HG03039 (cell line): ENCODE measurements around the gene CD69.

ENCODE experiments used
- ATAC-seq: cut with Tn5 transposase; IDR thresholded peaks from one replicate; pipeline ENCODE4 v1.9.1; 2021; ENCODE audit warnings: mild to moderate bottlenecking, moderate library complexity; ENCODE audit not compliant: unreplicated experiment

Gene CD69

GRCh38 chr12:9760699-9761418, at the start of gene CD69:
TSS of gene CD69 (minus strand) at chr12:9760901. CDS start at chr12:9760820, 81 bp downstream.
- ATAC-seq = peak; percentile 35

DNA sequence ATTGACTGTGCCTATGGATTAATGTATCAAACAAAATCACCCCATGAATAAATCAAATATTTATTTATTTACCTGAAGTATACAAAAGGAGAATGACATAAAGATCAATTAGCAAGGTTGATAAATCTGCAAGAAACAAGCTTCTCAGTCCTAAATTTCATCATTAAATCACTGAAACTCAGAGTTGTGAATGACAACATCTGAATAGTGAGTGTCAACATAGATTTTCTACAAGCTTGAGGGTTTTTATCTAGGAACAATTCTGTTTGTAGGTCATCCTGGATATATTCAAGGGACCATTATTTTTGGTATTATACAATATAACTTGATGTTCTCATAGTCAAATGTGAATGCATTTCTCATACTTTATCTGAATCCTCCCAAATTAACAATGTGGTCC, 49.2 kb upstream of the CD69 start:
- no peak for ATAC-seq

GRCh38 chr12:9809338-9809737, 48.6 kb upstream of the CD69 start:
- no peak for ATAC-seq

- no peak for ATAC-seq
Observed at GRCh38 chr12:9808504-9808903, 47.8 kb upstream of the CD69 start.

DNA sequence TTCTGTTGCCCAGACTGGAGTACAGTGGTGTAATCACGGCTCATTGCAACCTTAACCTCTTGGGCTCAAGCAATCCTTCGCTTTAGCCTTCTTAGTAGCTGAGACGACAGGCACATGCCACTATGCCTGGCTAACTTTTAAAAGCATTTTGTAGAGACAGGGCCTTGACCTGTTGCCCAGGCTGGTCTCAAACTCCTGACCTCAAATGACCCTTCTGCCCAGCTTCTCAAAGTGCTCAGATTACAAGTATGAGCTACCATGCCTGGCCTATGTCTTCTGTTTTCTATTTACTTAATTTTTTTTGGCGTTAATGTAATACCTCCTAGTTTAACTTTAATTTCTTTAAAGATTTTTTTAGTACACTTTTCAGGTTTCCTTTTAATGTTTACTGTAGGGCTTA, 46.0 kb upstream of the CD69 start:
- ATAC-seq = no peak

GRCh38 chr12:9805883-9806282, 45.2 kb upstream of the CD69 start:
- no peak for ATAC-seq

DNA sequence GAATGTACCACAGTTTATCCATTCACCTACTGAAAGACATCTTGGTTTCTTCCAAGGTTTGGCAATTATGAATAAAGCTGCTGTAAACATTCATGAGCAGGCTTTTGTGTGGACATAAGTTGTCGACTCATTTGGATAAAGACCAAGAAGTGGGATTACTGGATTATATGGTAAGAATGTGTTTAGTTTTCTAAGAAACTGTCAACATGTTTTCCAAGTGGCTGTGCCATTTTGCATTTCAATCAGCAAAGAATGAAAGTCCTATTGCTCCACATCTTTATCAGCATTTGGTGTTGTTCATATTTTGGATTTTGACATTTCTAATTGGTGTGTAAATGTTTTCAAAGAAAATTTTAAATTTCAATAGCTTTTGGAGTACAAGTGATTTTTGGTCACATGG, 39.3 kb upstream of the CD69 start:
- ATAC-seq = no peak

DNA sequence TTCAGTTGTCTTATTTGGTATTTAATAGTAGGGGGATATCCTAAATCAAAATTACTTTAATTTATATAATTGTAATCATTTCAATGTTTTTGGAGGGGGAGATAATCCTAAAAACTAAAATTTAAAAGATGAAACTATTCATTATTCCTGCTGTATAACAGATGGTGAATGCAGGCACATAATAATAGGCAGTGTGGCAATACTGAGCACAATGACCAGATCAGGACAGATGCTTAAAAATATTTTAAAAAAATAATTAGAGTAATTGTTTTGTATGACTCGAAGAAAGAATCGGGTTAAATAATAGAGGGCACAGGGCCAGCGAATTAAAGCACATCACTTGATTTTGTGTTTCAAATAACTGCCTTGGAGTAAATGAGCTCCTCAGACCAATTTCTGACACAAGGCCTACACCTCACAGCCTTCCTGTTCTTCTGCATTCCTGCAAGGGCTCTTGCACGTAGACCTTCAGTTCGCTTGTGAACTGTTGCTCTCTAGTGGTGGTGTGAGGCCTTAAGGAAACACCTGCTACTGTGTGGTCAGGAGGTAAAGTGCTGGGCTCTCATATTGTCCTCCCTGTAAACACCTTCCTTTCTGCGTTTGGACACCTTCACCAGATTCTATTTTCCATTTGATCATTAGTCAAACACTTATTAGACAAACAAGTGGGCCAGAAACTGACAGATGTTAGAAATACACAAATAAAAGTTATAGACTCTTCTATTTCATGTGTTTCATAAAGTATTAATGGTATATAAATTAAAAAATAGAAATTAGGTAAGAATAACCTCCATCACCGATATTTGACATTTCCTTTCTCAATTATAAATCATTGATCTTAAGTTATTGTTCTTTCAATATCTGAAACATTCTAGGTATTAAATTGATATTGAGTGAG, 37.3 kb upstream of the CD69 start:
- ATAC-seq = peak; percentile 89

DNA sequence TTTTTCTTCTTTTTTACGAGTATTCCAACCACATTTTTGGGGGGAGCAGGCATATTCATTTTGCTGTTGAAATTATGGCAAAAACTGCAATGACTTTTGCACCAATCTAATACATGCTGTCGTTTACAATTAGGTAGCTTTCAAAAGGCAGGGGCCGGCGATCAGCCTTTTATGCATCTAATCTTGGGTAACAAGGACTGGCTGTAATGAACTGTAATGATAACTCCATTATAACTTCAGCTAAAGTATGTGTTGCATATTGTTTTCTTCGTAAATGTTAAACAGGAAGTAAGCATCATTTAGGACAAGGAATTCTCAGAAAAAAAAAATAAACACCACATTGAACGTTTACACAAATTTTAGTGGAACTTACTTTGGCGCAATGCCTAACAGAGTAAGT, 36.3 kb upstream of the CD69 start:
- ATAC-seq = no peak

GRCh38 chr12:9796346-9796745, 35.6 kb upstream of the CD69 start:
- no peak for ATAC-seq

- no peak for ATAC-seq
Observed at GRCh38 chr12:9795945-9796344, 35.2 kb upstream of the CD69 start.

GRCh38 chr12:9794484-9795093, 33.9 kb upstream of the CD69 start:
- no peak for ATAC-seq

- no peak for ATAC-seq
Observed at GRCh38 chr12:9793779-9794395, 33.2 kb upstream of the CD69 start.

- ATAC-seq = no peak
Observed at GRCh38 chr12:9792961-9793617, 32.4 kb upstream of the CD69 start.

- no peak for ATAC-seq
Observed at GRCh38 chr12:9792185-9792900, 31.6 kb upstream of the CD69 start.

- no peak for ATAC-seq
Observed at GRCh38 chr12:9786726-9787717, 26.3 kb upstream of the CD69 start.

DNA sequence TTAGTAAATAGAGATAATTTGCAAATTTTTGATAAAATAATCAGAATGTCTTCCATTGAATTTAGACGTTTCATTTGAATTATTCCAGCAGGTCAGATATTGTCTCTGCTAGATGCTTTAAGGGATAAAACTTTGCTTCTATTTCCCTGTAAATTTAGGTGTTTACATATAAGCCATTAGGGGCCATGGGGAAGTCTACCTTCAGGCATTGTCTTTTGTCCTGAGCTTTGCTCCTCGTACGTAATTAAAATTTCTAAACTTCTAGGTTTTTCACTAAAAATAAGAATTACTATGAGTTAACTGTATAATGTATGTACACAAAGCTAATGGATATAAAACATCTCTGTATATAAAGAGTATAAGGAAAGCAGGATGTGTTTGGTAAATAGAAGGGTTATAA, 24.1 kb upstream of the CD69 start:
- ATAC-seq = no peak

GRCh38 chr12:9784326-9784725, 23.6 kb upstream of the CD69 start:
- no peak for ATAC-seq
